NB4 (cell line): Measurements from ENCODE around the gene PHKA1.

Source experiments
- POLR2A ChIP-seq: IDR thresholded peaks from 2 replicates; pipeline ENCODE4 v1.6.1; 2011; ENCODE audit warnings: mild to moderate bottlenecking; ENCODE audit not compliant: insufficient read length; ENCODE audit errors: extremely low read depth
- TF ChIP-seq, protein P1 (sequence below): IDR thresholded peaks from one replicate; pipeline ENCODE4 v1.5.1; 2012; ENCODE audit warnings: low read depth, low read length

DNA sequence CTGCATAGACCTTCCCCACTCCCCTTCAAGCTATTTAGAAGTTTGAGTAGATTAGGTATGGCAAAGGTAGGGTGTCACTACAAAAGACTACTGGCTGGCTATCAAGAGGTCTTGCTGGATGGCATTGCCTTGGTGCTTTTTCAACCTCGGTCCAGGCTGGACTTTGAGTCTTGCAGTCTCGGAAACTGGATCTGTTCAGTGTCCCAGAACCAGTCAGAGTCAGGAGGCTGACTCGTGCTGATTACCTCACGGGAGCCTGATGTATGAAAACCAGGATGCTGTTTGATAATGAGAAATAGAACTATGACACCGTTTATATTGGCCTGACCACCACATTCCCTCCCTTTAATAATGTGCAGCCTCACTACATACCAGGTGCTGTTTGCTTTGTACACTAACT lies 2.7 kb upstream of the PHKA1 start:
- TF ChIP-seq POLR2A: no peak
- TF ChIP-seq, protein P1, sequence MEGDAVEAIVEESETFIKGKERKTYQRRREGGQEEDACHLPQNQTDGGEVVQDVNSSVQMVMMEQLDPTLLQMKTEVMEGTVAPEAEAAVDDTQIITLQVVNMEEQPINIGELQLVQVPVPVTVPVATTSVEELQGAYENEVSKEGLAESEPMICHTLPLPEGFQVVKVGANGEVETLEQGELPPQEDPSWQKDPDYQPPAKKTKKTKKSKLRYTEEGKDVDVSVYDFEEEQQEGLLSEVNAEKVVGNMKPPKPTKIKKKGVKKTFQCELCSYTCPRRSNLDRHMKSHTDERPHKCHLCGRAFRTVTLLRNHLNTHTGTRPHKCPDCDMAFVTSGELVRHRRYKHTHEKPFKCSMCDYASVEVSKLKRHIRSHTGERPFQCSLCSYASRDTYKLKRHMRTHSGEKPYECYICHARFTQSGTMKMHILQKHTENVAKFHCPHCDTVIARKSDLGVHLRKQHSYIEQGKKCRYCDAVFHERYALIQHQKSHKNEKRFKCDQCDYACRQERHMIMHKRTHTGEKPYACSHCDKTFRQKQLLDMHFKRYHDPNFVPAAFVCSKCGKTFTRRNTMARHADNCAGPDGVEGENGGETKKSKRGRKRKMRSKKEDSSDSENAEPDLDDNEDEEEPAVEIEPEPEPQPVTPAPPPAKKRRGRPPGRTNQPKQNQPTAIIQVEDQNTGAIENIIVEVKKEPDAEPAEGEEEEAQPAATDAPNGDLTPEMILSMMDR: no peak
